ENCODE measurements around the gene ASPSCR1. TPM values are rescaled to one million over a fixed set of nuclear protein-coding genes. Genes with fewer than 3 reads are reported as not detected.

ASPSCR1 gene
- total RNA-seq, 4 donors from 2014 or later, result 21.0 to 61.7 (median 41.3) TPM

- intact Hi-C loops (cut with DNase I; ENCODE audit: low total_unique reads), result no loop called here
- in situ Hi-C loops (cut with MboI; ENCODE audit: low pct_ligation_motif_present in 1 of 4, low pct_unique_long_range_greater_than_20kb in 1 of 4, low sequenced_read_pairs in 3 of 4), result no loop called here
Measured at GRCh38 chr17:82013772-82014321, 36.4 kb downstream of the ASPSCR1 start.

GRCh38 chr17:82014432-82014831 is 37.0 kb downstream of the ASPSCR1 start:
- H3K4me3 ChIP-seq, result no peak overlapping the region
- in situ Hi-C loops (cut with MboI; ENCODE audit: low pct_ligation_motif_present in 1 of 4, low pct_unique_long_range_greater_than_20kb in 1 of 4, low sequenced_read_pairs in 3 of 4) (no loop called here), intact Hi-C loops (cut with DNase I; ENCODE audit: low total_unique reads) (no loop called here)
- no peaks in the 10 kb centered on the region for H3K9me3 ChIP-seq
- no peak overlapping the region for H3K27ac ChIP-seq
- DNase-seq, result no peak
- no peaks in the 10 kb centered on the region for H3K36me3 ChIP-seq
- H3K27me3 ChIP-seq, result no peaks in the 10 kb centered on the region
- TF ChIP-seq CTCF (IDR thresholded peaks at IDR 0.05) (peak in 1 of 5 experiments; percentile 19), POLR2A (IDR thresholded peaks at IDR 0.05) (no peak)
- H3K4me1 ChIP-seq, result peaks cover 0 to under 1% (median under 1%) of the 10 kb centered on the region in 4 donors
- WGBS, 2 donors (ENCODE audit: low coverage in 1 of 2), result 54% methylated on average over 22 of the region's 23 CpGs; no CpG with 5 or more reads in 1 of the 2 donors

More at GRCh38 chr17:82013772-82014321, 36.4 kb downstream of the ASPSCR1 start:
- Histone ChIP-seq H3K9me3 (no peaks in the 10 kb centered on the region), H3K27ac (peak overlapping the region; percentile 60 to 81 (median 66)), H3K27me3 (no peaks in the 10 kb centered on the region), H3K36me3 (no peaks in the 10 kb centered on the region), H3K4me3 (no peak overlapping the region), H3K4me1 (no peaks in the 10 kb centered on the region)
- TF ChIP-seq EP300 (IDR thresholded peaks at IDR 0.05; ENCODE audit: low read depth) (no peak), POLR2A (IDR thresholded peaks at IDR 0.05) (no peak), CTCF (IDR thresholded peaks at IDR 0.05) (no peak), POLR2AphosphoS5 (IDR thresholded peaks at IDR 0.05) (no peak)
- WGBS, 2 donors (ENCODE audit: low coverage in 1 of 2), result 85 to 90% methylated on average over 8 to 16 of the region's 16 CpGs
- no peak for DNase-seq

- DNase-seq, result no peak
- H3K27me3 ChIP-seq, result no peaks in the 10 kb centered on the region
- H3K36me3 ChIP-seq, result no peaks in the 10 kb centered on the region
- TF ChIP-seq EP300 (IDR thresholded peaks at IDR 0.05; ENCODE audit: low read depth) (no peak), CTCF (IDR thresholded peaks at IDR 0.05) (no peak), POLR2AphosphoS5 (IDR thresholded peaks at IDR 0.05) (no peak), POLR2A (IDR thresholded peaks at IDR 0.05) (no peak)
- intact Hi-C loops (cut with DNase I; ENCODE audit: low total_unique reads) (no loop called here), in situ Hi-C loops (cut with MboI; ENCODE audit: low pct_ligation_motif_present in 1 of 4, low pct_unique_long_range_greater_than_20kb in 1 of 4, low sequenced_read_pairs in 3 of 4) (no loop called here)
- peaks cover 0 to 5% (median 4%) of the 10 kb centered on the region in 4 donors for H3K4me1 ChIP-seq
- no peak overlapping the region for H3K4me3 ChIP-seq
- no peaks in the 10 kb centered on the region for H3K9me3 ChIP-seq
- H3K27ac ChIP-seq, result no peak overlapping the region
- 84% methylated on average over 13 of the region's 13 CpGs; no CpG with 5 or more reads in 1 of the 2 donors for WGBS, 2 donors (ENCODE audit: low coverage in 1 of 2)
Measured at GRCh38 chr17:82014971-82015310, 37.5 kb downstream of the ASPSCR1 start.

GRCh38 chr17:82015311-82015971 is 38.0 kb downstream of the ASPSCR1 start:
- Histone ChIP-seq H3K9me3 (no peaks in the 10 kb centered on the region), H3K27me3 (no peaks in the 10 kb centered on the region), H3K27ac (no peak overlapping the region), H3K4me3 (no peak overlapping the region), H3K36me3 (no peaks in the 10 kb centered on the region), H3K4me1 (peaks cover 0 to 10% (median 7%) of the 10 kb centered on the region in 4 donors)
- in situ Hi-C loops (cut with MboI; ENCODE audit: low pct_ligation_motif_present in 1 of 4, low pct_unique_long_range_greater_than_20kb in 1 of 4, low sequenced_read_pairs in 3 of 4), result no loop called here
- intact Hi-C loops (cut with DNase I; ENCODE audit: low total_unique reads), result no loop called here
- no peak for TF ChIP-seq CTCF (IDR thresholded peaks at IDR 0.05)
- TF ChIP-seq EP300 (IDR thresholded peaks at IDR 0.05; ENCODE audit: low read depth), result no peak
- no peak for TF ChIP-seq POLR2A (IDR thresholded peaks at IDR 0.05)
- no peak for TF ChIP-seq POLR2AphosphoS5 (IDR thresholded peaks at IDR 0.05)
- 87% methylated on average over 24 of the region's 24 CpGs; no CpG with 5 or more reads in 1 of the 2 donors for WGBS, 2 donors (ENCODE audit: low coverage in 1 of 2)
- no peak for DNase-seq

Measured in transverse colon (tissue), 4 donors.